Loucy (cell line): ENCODE data around the gene AKR7A2.
"Not testable (repeated sequence)": the region's sequence is repeated elsewhere in the genome, so short reads cannot be mapped to it uniquely, and the experiment has no call there.

Experiments used
- H2AFZ ChIP-seq: fragments of 200-600 bp; sonication (generic); 2 replicates; pipeline ENCODE4 v1.6.0; 2016; ENCODE audit warnings: antibody characterized with exemption, mild to moderate bottlenecking, low read length, moderate library complexity
- H3F3A ChIP-seq: fragments of 200-600 bp; 2 replicates; pipeline ENCODE4 v1.6.0; 2016; ENCODE audit warnings: antibody characterized with exemption, low read depth, mild to moderate bottlenecking
- H3K27me3 ChIP-seq: fragments of 200-600 bp; sonication (generic); 2 replicates; pipeline ENCODE4 v1.6.1; 2014; ENCODE audit warnings: low read length, mild to moderate bottlenecking; ENCODE audit not compliant: insufficient read depth, poor library complexity, severe bottlenecking
- H3K36me3 ChIP-seq: fragments of 200-600 bp; sonication (generic); 2 replicates; pipeline ENCODE4 v1.6.1; 2016; ENCODE audit warnings: low read length; ENCODE audit not compliant: insufficient read depth
- H3K4me1 ChIP-seq: fragments of 200-600 bp; sonication (generic); 2 replicates; pipeline ENCODE4 v1.5.1; 2014; ENCODE audit warnings: low read length, mild to moderate bottlenecking; ENCODE audit not compliant: insufficient read depth, poor library complexity, severe bottlenecking
- H3K4me2 ChIP-seq: fragments of 200-600 bp; sonication (generic); 2 replicates; pipeline ENCODE4 v1.6.0; 2014; ENCODE audit warnings: antibody characterized with exemption, low read length, low read depth, mild to moderate bottlenecking; ENCODE audit not compliant: poor library complexity, severe bottlenecking
- H3K4me3 ChIP-seq: fragments of 200-600 bp; sonication (generic); 2 replicates; pipeline ENCODE4 v1.5.1; 2014; ENCODE audit warnings: low read length, mild to moderate bottlenecking, mixed read lengths; ENCODE audit not compliant: poor library complexity, severe bottlenecking
- H3K79me2 ChIP-seq: fragments of 200-600 bp; sonication (generic); 2 replicates; pipeline ENCODE4 v1.6.1; 2014; ENCODE audit warnings: low read length; ENCODE audit not compliant: insufficient read depth
- H3K9ac ChIP-seq: fragments of 200-600 bp; sonication (generic); 2 replicates; pipeline ENCODE4 v1.6.0; 2014; ENCODE audit warnings: mild to moderate bottlenecking, low read depth, low read length, moderate library complexity; ENCODE audit not compliant: poor library complexity, severe bottlenecking
- H3K9me2 ChIP-seq: fragments of 200-600 bp; sonication (generic); replicated peaks from 2 replicates; pipeline ENCODE4 v1.6.1; 2016; ENCODE audit warnings: low read depth, low read length, mixed read lengths
- H3K9me3 ChIP-seq: fragments of 200-600 bp; sonication (generic); 2 replicates; pipeline ENCODE4 v1.6.1; 2014; ENCODE audit warnings: mild to moderate bottlenecking, antibody characterized with exemption, low read length, low read depth; ENCODE audit not compliant: insufficient read depth
- H4K20me1 ChIP-seq: fragments of 200-600 bp; sonication (generic); 2 replicates; pipeline ENCODE4 v1.6.0; 2014; ENCODE audit warnings: antibody characterized with exemption, low read length, mild to moderate bottlenecking; ENCODE audit not compliant: insufficient read depth, poor library complexity, severe bottlenecking
- EZH2phosphoT487 ChIP-seq: fragments of 200-600 bp; IDR thresholded peaks from 2 replicates; pipeline ENCODE4 v1.6.1; 2018; ENCODE audit warnings: antibody characterized with exemption, mild to moderate bottlenecking, moderate library complexity, borderline replicate concordance
- TF ChIP-seq, protein P1 (sequence below): fragments of 200-600 bp; sonication (generic); conservative IDR thresholded peaks from 2 replicates; pipeline ENCODE4 v1.5.1; 2014; ENCODE audit warnings: mild to moderate bottlenecking, antibody characterized with exemption, low read length

Gene AKR7A2

DNA sequence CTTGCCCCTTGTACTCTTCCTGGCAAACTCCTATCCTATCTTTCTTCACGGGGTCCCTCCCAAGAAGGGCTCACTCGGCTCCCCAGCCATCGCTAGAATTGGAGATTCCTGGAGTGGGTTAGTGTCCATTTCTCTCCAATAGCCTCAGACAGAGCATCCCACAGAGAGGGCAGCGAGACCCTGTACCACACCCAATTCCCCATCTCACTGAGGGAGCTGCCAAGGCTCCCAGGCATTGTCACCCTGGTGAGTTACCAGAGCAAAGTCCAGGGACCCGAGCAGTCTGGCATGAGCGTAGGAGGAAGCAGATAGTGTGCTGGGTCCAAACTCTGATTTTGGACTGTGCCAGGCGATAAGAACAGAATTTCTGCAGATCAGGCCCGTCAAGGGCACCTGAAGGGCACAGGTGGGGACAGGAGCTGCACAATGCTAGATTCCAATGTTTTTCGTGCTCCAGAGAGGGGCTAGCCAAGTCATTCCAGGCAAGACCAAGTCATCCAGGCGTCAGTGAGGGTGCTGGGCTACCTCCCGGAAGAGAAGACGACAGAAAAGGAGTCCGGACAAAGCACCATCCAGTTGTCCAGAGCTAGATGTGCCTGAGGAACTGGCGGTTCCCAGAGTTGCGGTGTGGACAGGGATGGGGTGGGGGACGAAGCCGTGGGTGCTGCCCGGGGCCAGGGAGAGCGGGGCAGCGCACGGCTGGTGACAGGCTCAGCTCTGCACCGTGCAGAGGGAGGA, 38.7 kb downstream of the AKR7A2 start:
- TF ChIP-seq EZH2phosphoT487: no peak
- TF ChIP-seq, protein P1, sequence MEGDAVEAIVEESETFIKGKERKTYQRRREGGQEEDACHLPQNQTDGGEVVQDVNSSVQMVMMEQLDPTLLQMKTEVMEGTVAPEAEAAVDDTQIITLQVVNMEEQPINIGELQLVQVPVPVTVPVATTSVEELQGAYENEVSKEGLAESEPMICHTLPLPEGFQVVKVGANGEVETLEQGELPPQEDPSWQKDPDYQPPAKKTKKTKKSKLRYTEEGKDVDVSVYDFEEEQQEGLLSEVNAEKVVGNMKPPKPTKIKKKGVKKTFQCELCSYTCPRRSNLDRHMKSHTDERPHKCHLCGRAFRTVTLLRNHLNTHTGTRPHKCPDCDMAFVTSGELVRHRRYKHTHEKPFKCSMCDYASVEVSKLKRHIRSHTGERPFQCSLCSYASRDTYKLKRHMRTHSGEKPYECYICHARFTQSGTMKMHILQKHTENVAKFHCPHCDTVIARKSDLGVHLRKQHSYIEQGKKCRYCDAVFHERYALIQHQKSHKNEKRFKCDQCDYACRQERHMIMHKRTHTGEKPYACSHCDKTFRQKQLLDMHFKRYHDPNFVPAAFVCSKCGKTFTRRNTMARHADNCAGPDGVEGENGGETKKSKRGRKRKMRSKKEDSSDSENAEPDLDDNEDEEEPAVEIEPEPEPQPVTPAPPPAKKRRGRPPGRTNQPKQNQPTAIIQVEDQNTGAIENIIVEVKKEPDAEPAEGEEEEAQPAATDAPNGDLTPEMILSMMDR: no peak
- Histone ChIP-seq H3K4me3 (no peak overlapping the region), H4K20me1 (no peaks in the 10 kb centered on the region), H3K9ac (no peak overlapping the region), H3K9me3 (no peaks in the 10 kb centered on the region), H3F3A (no peaks in the 10 kb centered on the region), H3K4me1 (no peaks in the 10 kb centered on the region), H3K4me2 (no peak overlapping the region), H3K27me3 (no peaks in the 10 kb centered on the region), H3K36me3 (no peaks in the 10 kb centered on the region), H2AFZ (no peak overlapping the region), H3K79me2 (no peaks in the 10 kb centered on the region), H3K9me2 (no peaks in the 10 kb centered on the region)

DNA sequence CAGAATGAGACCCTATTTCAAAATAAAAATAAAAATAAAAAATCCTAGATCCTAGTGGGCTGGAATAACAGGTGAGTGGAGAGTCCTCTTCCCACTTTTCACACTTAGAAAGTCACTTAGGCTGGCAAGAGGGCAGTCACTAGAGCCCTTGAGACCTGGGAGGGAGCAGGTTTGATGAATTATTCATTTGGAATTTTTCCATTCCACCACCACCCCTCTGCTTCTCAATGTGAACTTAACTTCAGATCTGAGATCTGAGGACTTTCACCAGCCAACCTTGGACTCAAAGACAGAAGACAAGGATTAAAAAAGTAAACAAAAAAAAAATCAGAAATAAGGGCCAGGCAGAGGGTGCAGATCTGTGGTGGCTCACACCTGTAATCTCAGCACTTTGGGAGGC, 39.9 kb downstream of the AKR7A2 start:
- Histone ChIP-seq H3K36me3 (no peaks in the 10 kb centered on the region), H3K9me2 (no peaks in the 10 kb centered on the region), H3K79me2 (no peaks in the 10 kb centered on the region), H3F3A (no peaks in the 10 kb centered on the region), H3K9me3 (no peaks in the 10 kb centered on the region), H3K27me3 (no peaks in the 10 kb centered on the region), H2AFZ (no peak overlapping the region), H3K4me2 (no peak overlapping the region), H3K9ac (no peak overlapping the region), H3K4me3 (no peak overlapping the region), H4K20me1 (no peaks in the 10 kb centered on the region), H3K4me1 (no peaks in the 10 kb centered on the region)
- TF ChIP-seq, protein P1: no peak
- TF ChIP-seq EZH2phosphoT487: no peak

DNA sequence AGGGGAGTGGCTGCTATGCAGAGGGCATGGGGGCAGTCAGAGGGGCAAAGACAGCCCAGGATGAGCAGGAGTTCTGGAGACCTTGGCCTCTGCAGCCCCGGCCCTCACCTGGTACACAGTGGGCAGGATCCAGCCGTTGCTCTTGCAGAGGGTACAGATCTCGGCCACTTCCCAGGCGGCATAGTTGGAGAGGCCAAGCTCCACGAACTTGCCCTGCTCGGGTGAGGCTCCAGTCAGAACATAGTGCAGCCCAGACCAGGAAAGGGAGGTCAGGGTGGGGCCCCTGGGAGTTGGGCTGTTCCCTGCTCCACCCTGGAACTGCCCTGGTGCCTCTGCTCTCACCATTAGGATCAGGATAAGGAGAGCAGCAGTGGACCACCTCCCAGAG, 41.6 kb downstream of the AKR7A2 start:
- H3K27me3 ChIP-seq, H2AFZ ChIP-seq, H3K9me2 ChIP-seq, H3K79me2 ChIP-seq, H3K4me3 ChIP-seq, H3K36me3 ChIP-seq, H3K4me1 ChIP-seq, H3K4me2 ChIP-seq, H3K9me3 ChIP-seq, H3F3A ChIP-seq, H4K20me1 ChIP-seq, H3K9ac ChIP-seq: not testable (repeated sequence)

DNA sequence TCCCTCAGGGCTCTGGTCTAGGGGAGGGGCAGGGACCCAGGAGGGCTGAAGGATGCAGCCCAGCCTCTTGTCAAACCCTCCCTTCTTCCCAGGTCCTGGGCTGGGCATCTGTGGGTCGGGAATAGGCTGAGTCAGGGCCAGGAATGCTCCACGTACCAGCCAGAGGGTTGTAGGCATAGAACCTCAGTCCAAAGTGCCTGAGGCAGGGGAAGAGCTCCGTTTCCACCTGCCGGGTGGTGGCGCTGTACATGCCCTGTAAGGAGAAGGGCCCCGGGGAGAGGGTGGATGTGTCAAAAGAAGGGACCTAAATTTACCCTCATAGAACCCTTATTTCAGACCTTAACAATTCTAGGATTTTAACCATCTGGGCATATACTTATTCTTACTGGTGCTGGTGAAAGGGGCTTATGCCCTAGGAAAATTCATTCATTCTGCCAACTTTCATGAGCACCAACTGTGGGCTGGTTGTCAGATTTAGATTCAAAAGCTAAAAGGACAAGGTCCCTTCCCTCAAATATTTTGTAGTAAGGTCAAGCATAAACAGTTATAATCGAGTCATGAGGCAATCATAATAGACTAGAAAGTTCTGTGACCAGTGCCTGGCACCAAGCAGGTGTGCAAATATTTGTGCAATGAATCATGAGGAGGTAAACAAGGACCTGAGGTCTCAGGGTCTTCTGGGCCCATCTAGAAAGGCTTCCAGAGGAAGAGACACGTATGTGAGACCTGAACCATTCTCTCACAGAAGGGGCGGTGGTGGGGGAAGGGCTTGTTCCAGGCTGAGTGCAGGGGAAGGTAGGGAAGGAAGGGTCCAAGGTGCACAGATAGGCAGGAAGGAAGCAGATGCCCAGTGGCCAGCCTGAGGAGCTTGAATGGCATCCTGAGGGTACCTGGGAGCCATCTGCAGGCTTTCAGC, 42.3 kb downstream of the AKR7A2 start:
- not testable (repeated sequence) for H3K9ac ChIP-seq, H3K4me3 ChIP-seq, H3K9me3 ChIP-seq, H3F3A ChIP-seq, H3K36me3 ChIP-seq, H3K9me2 ChIP-seq, H3K4me1 ChIP-seq, H3K27me3 ChIP-seq, H4K20me1 ChIP-seq, H3K79me2 ChIP-seq, H3K4me2 ChIP-seq, H2AFZ ChIP-seq
